AG04449 (cell line): Measurements from ENCODE around the gene RASA4.
"Not testable (repeated sequence)": the region's sequence is repeated elsewhere in the genome, so short reads cannot be mapped to it uniquely, and the experiment has no call there.

ENCODE experiments used
- CTCF ChIA-PET: fragments of 350-600 bp; formaldehyde crosslinking; extraction: SDS; loops from one replicate; lab custom pipeline; 2021; ENCODE audit warnings: antibody characterized with exemption; lab: Yijun Ruan, JAX
- POLR2A ChIA-PET: fragments of 400-600, 350-600 bp; formaldehyde crosslinking; extraction: SDS; loops from one replicate; lab custom pipeline; 2020; ENCODE audit warnings: antibody characterized with exemption, inconsistent platforms; lab: Yijun Ruan, JAX
- DNase-seq: peaks from one replicate; pipeline ENCODE4 v3.0.0-alpha.2; 2010; ENCODE audit warnings: low read depth, low spot score
- H3K4me3 ChIP-seq: 2 replicates; pipeline ENCODE4 v1.5.1; 2011; ENCODE audit warnings: low read depth, mild to moderate bottlenecking, control low read depth, low read length

Gene RASA4

GRCh38 chr7:102616507-102617125 is at the start of gene RASA4:
TSS of gene RASA4 (minus strand) at chr7:102616756. CDS start at chr7:102616689, 67 bp downstream.
- DNase-seq, CTCF ChIA-PET, POLR2A ChIA-PET: not testable (repeated sequence)
- H3K4me3 ChIP-seq, result peak within 1 kb of the TSS; percentile 57

GRCh38 chr7:102664765-102665164 is 48.2 kb upstream of the RASA4 start:
- DNase-seq, H3K4me3 ChIP-seq, CTCF ChIA-PET, POLR2A ChIA-PET: not testable (repeated sequence)

GRCh38 chr7:102649924-102650323 is 33.4 kb upstream of the RASA4 start, which contains the start of gene SPDYE2B:
TSS of gene SPDYE2B (plus strand) at chr7:102650319. CDS start at chr7:102652349, 2,030 bp downstream.
- CTCF ChIA-PET, POLR2A ChIA-PET, DNase-seq, H3K4me3 ChIP-seq: not testable (repeated sequence)

GRCh38 chr7:102647813-102648212 is 31.3 kb upstream of the RASA4 start:
- POLR2A ChIA-PET, result not testable (repeated sequence)

GRCh38 chr7:102643404-102643803 is 26.8 kb upstream of the RASA4 start:
- H3K4me3 ChIP-seq, DNase-seq, POLR2A ChIA-PET, CTCF ChIA-PET: not testable (repeated sequence)

More at GRCh38 chr7:102647813-102648212, 31.3 kb upstream of the RASA4 start:
- CTCF ChIA-PET, H3K4me3 ChIP-seq, DNase-seq: not testable (repeated sequence)

GRCh38 chr7:102642691-102643090 is 26.1 kb upstream of the RASA4 start, which contains the start of gene UPK3BL1:
TSS of gene UPK3BL1 (minus strand) at chr7:102642791. CDS start at chr7:102642741, 50 bp downstream.
- DNase-seq, CTCF ChIA-PET, POLR2A ChIA-PET, H3K4me3 ChIP-seq: not testable (repeated sequence)

GRCh38 chr7:102638848-102639247 is 22.3 kb upstream of the RASA4 start:
- CTCF ChIA-PET, H3K4me3 ChIP-seq, DNase-seq, POLR2A ChIA-PET: not testable (repeated sequence)

- CTCF ChIA-PET, POLR2A ChIA-PET, H3K4me3 ChIP-seq, DNase-seq: not testable (repeated sequence)
Measured at GRCh38 chr7:102636956-102637355, 20.4 kb upstream of the RASA4 start.

- DNase-seq, POLR2A ChIA-PET, CTCF ChIA-PET, H3K4me3 ChIP-seq: not testable (repeated sequence)
Measured at GRCh38 chr7:102635354-102635753, 18.8 kb upstream of the RASA4 start.

GRCh38 chr7:102634299-102634698 is 17.7 kb upstream of the RASA4 start:
- H3K4me3 ChIP-seq, POLR2A ChIA-PET, CTCF ChIA-PET, DNase-seq: not testable (repeated sequence)

GRCh38 chr7:102630622-102631021 is 14.1 kb upstream of the RASA4 start:
- DNase-seq, POLR2A ChIA-PET, CTCF ChIA-PET, H3K4me3 ChIP-seq: not testable (repeated sequence)

- CTCF ChIA-PET, POLR2A ChIA-PET, DNase-seq, H3K4me3 ChIP-seq: not testable (repeated sequence)
Measured at GRCh38 chr7:102627271-102627904, 10.8 kb upstream of the RASA4 start.

- POLR2A ChIA-PET, CTCF ChIA-PET, DNase-seq, H3K4me3 ChIP-seq: not testable (repeated sequence)
Measured at GRCh38 chr7:102618122-102618521, 1.6 kb upstream of the RASA4 start.

GRCh38 chr7:102615930-102616329 is 626 bp downstream of the RASA4 start:
- POLR2A ChIA-PET, H3K4me3 ChIP-seq, DNase-seq, CTCF ChIA-PET: not testable (repeated sequence)

GRCh38 chr7:102614873-102615272 is 1.7 kb downstream of the RASA4 start:
- POLR2A ChIA-PET, CTCF ChIA-PET: not testable (repeated sequence)

GRCh38 chr7:102614346-102614697 is 2.2 kb downstream of the RASA4 start:
- DNase-seq, H3K4me3 ChIP-seq, POLR2A ChIA-PET, CTCF ChIA-PET: not testable (repeated sequence)

More at GRCh38 chr7:102614873-102615272, 1.7 kb downstream of the RASA4 start:
- H3K4me3 ChIP-seq, DNase-seq: not testable (repeated sequence)
